Epithelial cell of proximal tubule (primary cell): Measurements from ENCODE around the gene PPP1R37. TPM values are rescaled to one million over a fixed set of nuclear protein-coding genes. Genes with fewer than 3 reads are reported as not detected.

Experiments used
- DNase-seq: peaks from one replicate; pipeline ENCODE4 v3.0.0-alpha.2; 2011; ENCODE audit warnings: low read depth
- H3K4me3 ChIP-seq: 2 replicates; pipeline ENCODE4 v1.5.1; 2011; ENCODE audit warnings: low read depth, mild to moderate bottlenecking, low read length
- total RNA-seq: library from RNA; depleted of rRNA; stranded (reverse); fragments of >200 nt; gene quantifications from 2 replicates; pipeline ENCODE4 v1.2.3, GENCODE V29; 2015
- TF ChIP-seq, protein P1 (sequence below): conservative IDR thresholded peaks from 2 replicates; pipeline ENCODE4 v1.5.1; 2012; ENCODE audit warnings: low read depth, mild to moderate bottlenecking, low read length

PPP1R37 gene
- total RNA-seq, 1 donor from 2014 or later: 64.0 TPM

DNA sequence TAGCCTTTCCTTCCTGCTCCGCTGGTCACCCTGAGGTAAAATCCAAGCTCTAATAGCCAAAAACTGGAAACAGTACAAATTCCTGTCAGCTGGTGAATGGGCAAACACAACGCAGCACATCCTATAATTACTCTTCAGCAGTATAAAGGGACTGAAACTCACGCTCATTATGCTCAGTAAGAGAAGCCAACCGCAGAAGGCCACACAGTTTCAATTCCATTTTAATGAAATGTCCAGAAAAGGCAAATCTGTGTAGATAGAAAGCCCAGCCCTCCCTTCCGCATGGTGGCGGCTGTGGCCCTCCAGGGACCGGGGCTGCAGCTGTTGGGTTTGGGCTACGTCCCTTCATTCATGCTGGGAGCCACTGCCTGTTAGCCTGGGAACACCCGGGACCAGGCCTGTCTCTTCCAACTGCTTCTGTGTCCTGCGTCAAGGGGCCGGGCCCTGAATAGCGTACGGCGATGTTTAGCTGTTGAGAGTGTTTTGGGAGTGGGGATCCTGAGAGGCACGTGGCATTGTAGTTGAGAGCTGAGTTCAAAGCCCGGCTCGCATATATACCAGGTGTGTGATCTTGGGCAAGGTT is 44.3 kb downstream of the PPP1R37 start:
- DNase-seq: no peak
- TF ChIP-seq, protein P1, sequence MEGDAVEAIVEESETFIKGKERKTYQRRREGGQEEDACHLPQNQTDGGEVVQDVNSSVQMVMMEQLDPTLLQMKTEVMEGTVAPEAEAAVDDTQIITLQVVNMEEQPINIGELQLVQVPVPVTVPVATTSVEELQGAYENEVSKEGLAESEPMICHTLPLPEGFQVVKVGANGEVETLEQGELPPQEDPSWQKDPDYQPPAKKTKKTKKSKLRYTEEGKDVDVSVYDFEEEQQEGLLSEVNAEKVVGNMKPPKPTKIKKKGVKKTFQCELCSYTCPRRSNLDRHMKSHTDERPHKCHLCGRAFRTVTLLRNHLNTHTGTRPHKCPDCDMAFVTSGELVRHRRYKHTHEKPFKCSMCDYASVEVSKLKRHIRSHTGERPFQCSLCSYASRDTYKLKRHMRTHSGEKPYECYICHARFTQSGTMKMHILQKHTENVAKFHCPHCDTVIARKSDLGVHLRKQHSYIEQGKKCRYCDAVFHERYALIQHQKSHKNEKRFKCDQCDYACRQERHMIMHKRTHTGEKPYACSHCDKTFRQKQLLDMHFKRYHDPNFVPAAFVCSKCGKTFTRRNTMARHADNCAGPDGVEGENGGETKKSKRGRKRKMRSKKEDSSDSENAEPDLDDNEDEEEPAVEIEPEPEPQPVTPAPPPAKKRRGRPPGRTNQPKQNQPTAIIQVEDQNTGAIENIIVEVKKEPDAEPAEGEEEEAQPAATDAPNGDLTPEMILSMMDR: no peak
- no peak overlapping the region for H3K4me3 ChIP-seq

DNA sequence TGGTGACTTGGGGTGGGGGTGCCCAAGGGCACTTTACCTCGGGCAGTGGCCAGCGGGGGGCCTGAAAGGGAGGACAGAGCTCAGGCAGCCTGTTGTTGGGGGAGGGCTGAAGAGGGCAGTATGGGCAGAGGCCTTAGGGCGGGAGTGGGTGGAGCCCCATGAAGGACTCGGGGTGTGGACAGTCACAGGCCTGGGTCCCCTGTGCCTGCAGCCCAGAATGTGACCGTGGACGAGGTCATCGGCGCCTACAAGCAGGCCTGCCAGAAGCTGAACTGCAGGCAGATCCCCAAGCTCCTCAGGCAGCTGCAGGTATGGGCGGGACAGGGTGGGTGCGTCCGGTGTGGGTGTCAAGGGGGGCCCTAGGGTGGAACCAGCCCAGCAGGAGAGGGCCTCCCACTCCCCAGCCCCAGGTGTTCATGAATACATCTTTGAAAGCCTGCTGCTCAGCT is 45.3 kb downstream of the PPP1R37 start:
- H3K4me3 ChIP-seq: no peak overlapping the region
- TF ChIP-seq, protein P1: no peak
- DNase-seq: no peak

DNA sequence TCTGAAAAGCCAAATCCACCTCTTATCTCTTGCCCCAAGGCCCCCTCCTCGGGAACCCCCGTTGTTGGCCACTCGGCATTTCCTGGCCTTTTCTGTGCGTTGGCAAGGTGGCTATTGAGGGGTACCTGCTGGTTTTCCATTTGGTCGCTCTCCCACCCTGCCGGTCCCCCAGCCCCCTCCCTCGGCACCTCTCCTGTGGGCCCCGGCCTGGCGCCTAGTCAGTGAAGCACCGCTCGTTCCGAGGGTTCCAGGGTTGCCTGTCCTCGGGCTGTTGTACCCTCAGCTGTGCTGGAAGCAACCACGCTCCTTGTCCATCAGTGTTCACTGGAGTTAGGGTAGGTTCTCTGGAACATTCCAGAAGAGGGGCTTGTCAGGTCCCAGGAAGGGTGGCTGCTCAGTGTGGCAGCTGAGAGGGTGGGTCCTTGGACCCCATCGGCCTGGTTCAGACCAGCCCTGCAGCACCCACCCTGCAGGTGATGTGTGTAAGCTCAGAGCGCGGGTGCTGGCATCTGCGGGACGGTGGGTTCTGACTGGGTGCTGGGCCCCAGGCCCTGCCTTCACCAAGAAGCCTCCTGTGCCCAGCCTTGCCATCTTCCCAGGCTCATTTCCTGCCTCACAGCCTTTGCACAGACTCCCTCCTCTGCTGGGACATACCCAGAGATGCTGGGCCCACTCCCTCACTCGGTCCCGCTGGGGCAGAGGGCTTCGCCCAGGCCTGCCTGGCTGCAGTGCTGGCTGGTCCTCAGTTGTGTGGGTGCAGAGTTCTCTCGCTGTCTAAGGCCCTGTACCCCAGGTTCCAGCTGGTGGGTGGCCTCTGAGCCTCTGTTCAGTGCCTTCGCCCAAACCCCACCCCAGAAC is 46.5 kb downstream of the PPP1R37 start:
- TF ChIP-seq, protein P1: no peak
- no peak for DNase-seq
- no peak overlapping the region for H3K4me3 ChIP-seq

DNA sequence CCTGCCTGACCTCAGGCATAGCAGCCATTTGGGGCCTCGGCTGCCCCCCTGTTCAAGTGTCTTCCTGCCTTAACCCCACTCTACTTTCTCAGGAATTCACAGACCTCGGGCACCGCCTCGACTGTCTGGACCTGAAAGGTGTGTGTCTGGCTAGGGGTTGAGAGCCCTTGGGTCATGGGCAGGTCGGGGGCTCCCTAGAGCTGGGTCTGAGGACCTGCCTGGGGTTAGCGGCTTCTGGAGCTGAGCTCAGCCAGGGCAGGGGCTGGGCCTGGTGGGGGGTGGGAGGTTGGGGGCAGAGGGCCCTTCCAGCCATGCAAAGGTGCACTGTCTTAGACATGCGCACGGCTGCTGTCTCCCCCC is 47.1 kb downstream of the PPP1R37 start:
- no peak overlapping the region for H3K4me3 ChIP-seq
- TF ChIP-seq, protein P1: no peak
- DNase-seq: no peak

DNA sequence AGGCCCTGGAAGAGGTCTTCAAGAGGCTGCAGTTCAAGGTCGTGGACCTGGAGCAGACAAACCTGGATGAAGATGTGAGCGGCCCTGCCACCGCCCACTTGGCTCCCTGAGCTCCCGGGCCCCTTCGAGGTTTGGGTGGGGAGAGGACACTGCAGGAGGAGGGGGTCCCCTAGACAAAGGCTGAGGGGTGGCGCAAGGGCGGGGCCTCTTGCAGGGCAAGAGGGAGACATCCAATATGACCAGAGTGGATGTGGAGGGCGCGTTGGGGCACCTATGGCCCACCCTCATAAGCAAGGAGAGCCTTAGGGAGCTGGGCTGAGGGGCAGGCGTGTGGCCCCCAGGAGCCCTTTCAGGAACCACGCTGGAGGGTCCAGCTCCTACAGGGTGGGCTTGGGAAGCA is 47.6 kb downstream of the PPP1R37 start:
- no peak overlapping the region for H3K4me3 ChIP-seq
- no peak for DNase-seq
- TF ChIP-seq, protein P1: no peak

DNA sequence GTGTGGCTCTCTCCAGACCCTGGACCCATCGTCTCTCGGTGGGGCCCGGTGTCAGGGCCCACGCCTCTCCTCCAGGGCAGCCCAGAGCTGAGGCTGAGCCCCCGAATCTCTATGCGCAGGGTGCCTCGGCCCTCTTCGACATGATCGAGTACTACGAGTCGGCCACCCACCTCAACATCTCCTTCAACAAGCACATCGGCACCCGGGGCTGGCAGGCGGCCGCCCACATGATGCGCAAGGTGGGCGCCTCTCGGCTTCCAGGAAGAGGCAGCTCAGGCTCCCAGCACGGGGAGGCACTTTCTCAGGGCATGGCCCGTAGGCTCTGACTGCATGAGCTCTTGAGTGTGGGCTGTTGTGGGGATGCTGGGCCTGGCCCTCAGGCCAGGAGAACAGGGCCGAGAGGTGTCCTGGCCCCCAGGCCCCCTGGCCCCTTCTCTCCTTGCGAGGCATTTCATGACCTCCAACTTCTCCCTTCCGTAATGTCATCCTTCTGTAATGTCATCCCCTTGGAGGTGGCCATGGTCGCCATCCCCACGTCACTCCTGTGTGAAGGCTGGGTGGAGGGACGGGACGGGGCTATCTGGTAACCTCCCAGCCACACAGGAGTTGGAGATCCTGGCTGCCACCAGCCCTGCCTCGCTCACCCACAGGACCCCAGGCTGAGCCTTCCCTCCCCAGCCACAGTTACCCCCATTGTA is 48.4 kb downstream of the PPP1R37 start:
- DNase-seq: no peak
- TF ChIP-seq, protein P1: no peak
- H3K4me3 ChIP-seq: no peak overlapping the region
